ENCODE data around the gene MAP3K2. TPM values are rescaled to one million over a fixed set of nuclear protein-coding genes. Genes with fewer than 3 reads are reported as not detected.

MAP3K2 gene
- total RNA-seq, 8 experiments from 2014 or later = 17.6 to 32.8 (median 22.8) TPM

GRCh38 chr2:127408004-127408806 lies 20.4 kb upstream of the MAP3K2 start:
- Histone ChIP-seq H3K4me3 (peak overlapping the region; percentile 19 to 36 (median 27)), H3K4me1 (replicated peaks in 1 of 2) (peaks cover 0 to 7% of the 10 kb centered on the region in 2 donors), H3K27ac (peak overlapping the region; percentile 14 to 79)
- no CpG with 5 or more reads among the region's 75 CpGs for WGBS, 10 experiments
- in situ Hi-C loops (cut with MboI; ENCODE audit: low pct_unique_long_range_greater_than_20kb in 2 of 9, low sequenced_read_pairs in 9 of 9, unreplicated experiment in 9 of 9) = no loop called here
- ATAC-seq (replicated peaks in 6 of 8) = peak; percentile 90 to 95 (median 92)

- Histone ChIP-seq H3K4me3 (no peak overlapping the region), H3K27ac (no peak overlapping the region), H3K4me1 (replicated peaks in 1 of 2) (peaks cover 0 to 7% of the 10 kb centered on the region in 2 donors)
- in situ Hi-C loops (cut with MboI; ENCODE audit: low pct_unique_long_range_greater_than_20kb in 2 of 9, low sequenced_read_pairs in 9 of 9, unreplicated experiment in 9 of 9) = no loop called here
- whole genome bisulfite sequencing, 10 experiments = 29% methylated on average over 1 of the region's 6 CpGs; no CpG with 5 or more reads in 9 of the 10 experiments
- ATAC-seq (replicated peaks in 6 of 8) = peak; percentile 37 to 81 (median 70)
These were observed 19.9 kb upstream of the MAP3K2 start for GRCh38 chr2:127407661-127408003.

- in situ Hi-C loops (cut with MboI; ENCODE audit: low pct_unique_long_range_greater_than_20kb in 2 of 9, low sequenced_read_pairs in 9 of 9, unreplicated experiment in 9 of 9) = no loop called here
- H3K4me3 ChIP-seq = no peak overlapping the region
- peaks cover 0 to 7% of the 10 kb centered on the region in 2 donors for H3K4me1 ChIP-seq (replicated peaks in 1 of 2)
- ATAC-seq (replicated peaks in 6 of 8) = no peak
- 77 to 100% (median 97%) methylated on average over 1 to 6 of the region's 9 CpGs; no CpG with 5 or more reads in 6 of the 10 experiments for WGBS, 10 experiments
- no peak overlapping the region for H3K27ac ChIP-seq
These were observed 19.3 kb upstream of the MAP3K2 start for GRCh38 chr2:127407091-127407490.

- no peak overlapping the region for H3K27ac ChIP-seq
- in situ Hi-C loops (cut with MboI; ENCODE audit: low pct_unique_long_range_greater_than_20kb in 2 of 9, low sequenced_read_pairs in 9 of 9, unreplicated experiment in 9 of 9) = no loop called here
- H3K4me3 ChIP-seq = no peak overlapping the region
- WGBS, 10 experiments = 88 to 100% (median 100%) methylated on average over 1 to 2 of the region's 2 CpGs; no CpG with 5 or more reads in 1 of the 10 experiments
- no peak for ATAC-seq (replicated peaks in 6 of 8)
- peaks cover 0 to 4% of the 10 kb centered on the region in 2 donors for H3K4me1 ChIP-seq (replicated peaks in 1 of 2)
These were observed 18.7 kb upstream of the MAP3K2 start for GRCh38 chr2:127406454-127406853.

GRCh38 chr2:127405255-127405610 lies 17.5 kb upstream of the MAP3K2 start:
- WGBS, 10 experiments = 33 to 100% (median 75%) methylated on average over 1 to 3 of the region's 3 CpGs; no CpG with 5 or more reads in 3 of the 10 experiments
- Histone ChIP-seq H3K27ac (no peak overlapping the region), H3K4me3 (no peak overlapping the region), H3K4me1 (replicated peaks in 1 of 2) (peaks cover 0 to 4% of the 10 kb centered on the region in 2 donors)
- in situ Hi-C loops (cut with MboI; ENCODE audit: low pct_unique_long_range_greater_than_20kb in 2 of 9, low sequenced_read_pairs in 9 of 9, unreplicated experiment in 9 of 9) = no loop called here
- ATAC-seq (replicated peaks in 6 of 8) = no peak

GRCh38 chr2:127404466-127405254 lies 16.9 kb upstream of the MAP3K2 start:
- Histone ChIP-seq H3K4me1 (replicated peaks in 1 of 2) (peaks cover 0 to 4% of the 10 kb centered on the region in 2 donors), H3K4me3 (no peak overlapping the region), H3K27ac (no peak overlapping the region)
- 0 to 100% (median 86%) methylated on average over 1 to 5 of the region's 7 CpGs; no CpG with 5 or more reads in 5 of the 10 experiments for WGBS, 10 experiments
- ATAC-seq (replicated peaks in 6 of 8) = no peak
- in situ Hi-C loops (cut with MboI; ENCODE audit: low pct_unique_long_range_greater_than_20kb in 2 of 9, low sequenced_read_pairs in 9 of 9, unreplicated experiment in 9 of 9) = no loop called here

GRCh38 chr2:127403460-127403859 lies 15.7 kb upstream of the MAP3K2 start:
- in situ Hi-C loops (cut with MboI; ENCODE audit: low pct_unique_long_range_greater_than_20kb in 2 of 9, low sequenced_read_pairs in 9 of 9, unreplicated experiment in 9 of 9) = no loop called here
- Histone ChIP-seq H3K4me1 (replicated peaks in 1 of 2) (peaks cover 0 to 4% of the 10 kb centered on the region in 2 donors), H3K27ac (no peak overlapping the region), H3K4me3 (no peak overlapping the region)
- 20 to 100% (median 67%) methylated on average over 1 to 2 of the region's 3 CpGs; no CpG with 5 or more reads in 3 of the 10 experiments for WGBS, 10 experiments
- no peak for ATAC-seq (replicated peaks in 6 of 8)

GRCh38 chr2:127401757-127402695 lies 14.3 kb upstream of the MAP3K2 start:
- H3K27ac ChIP-seq = no peak overlapping the region
- no peak overlapping the region for H3K4me3 ChIP-seq
- 30 to 100% (median 80%) methylated on average over 1 to 7 of the region's 11 CpGs; no CpG with 5 or more reads in 4 of the 10 experiments for WGBS, 10 experiments
- in situ Hi-C loops (cut with MboI; ENCODE audit: low pct_unique_long_range_greater_than_20kb in 2 of 9, low sequenced_read_pairs in 9 of 9, unreplicated experiment in 9 of 9) = no loop called here
- H3K4me1 ChIP-seq (replicated peaks in 1 of 2) = no peaks in the 10 kb centered on the region
- ATAC-seq (replicated peaks in 6 of 8) = no peak

- in situ Hi-C loops (cut with MboI; ENCODE audit: low pct_unique_long_range_greater_than_20kb in 2 of 9, low sequenced_read_pairs in 9 of 9, unreplicated experiment in 9 of 9) = no loop called here
- 0 to 95% (median 73%) methylated on average over 1 to 13 of the region's 39 CpGs; no CpG with 5 or more reads in 4 of the 10 experiments for WGBS, 10 experiments
- Histone ChIP-seq H3K4me1 (replicated peaks in 1 of 2) (no peaks in the 10 kb centered on the region), H3K4me3 (no peak overlapping the region), H3K27ac (no peak overlapping the region)
- peak; percentile 47 to 79 (median 60) for ATAC-seq (replicated peaks in 6 of 8)
These were observed 13.4 kb upstream of the MAP3K2 start for GRCh38 chr2:127400897-127401756.

GRCh38 chr2:127400533-127400896 lies 12.7 kb upstream of the MAP3K2 start:
- Histone ChIP-seq H3K4me1 (replicated peaks in 1 of 2) (no peaks in the 10 kb centered on the region), H3K27ac (no peak overlapping the region), H3K4me3 (no peak overlapping the region)
- WGBS, 10 experiments = 69 to 91% (median 80%) methylated on average over 1 to 5 of the region's 9 CpGs; no CpG with 5 or more reads in 3 of the 10 experiments
- in situ Hi-C loops (cut with MboI; ENCODE audit: low pct_unique_long_range_greater_than_20kb in 2 of 9, low sequenced_read_pairs in 9 of 9, unreplicated experiment in 9 of 9) = no loop called here
- ATAC-seq (replicated peaks in 6 of 8) = no peak

- in situ Hi-C loops (cut with MboI; ENCODE audit: low pct_unique_long_range_greater_than_20kb in 2 of 9, low sequenced_read_pairs in 9 of 9, unreplicated experiment in 9 of 9) = no loop called here
- H3K4me3 ChIP-seq = no peak overlapping the region
These were observed 10.4 kb upstream of the MAP3K2 start for GRCh38 chr2:127398239-127398590.

More at GRCh38 chr2:127398239-127398590, 10.4 kb upstream of the MAP3K2 start:
- ATAC-seq (replicated peaks in 6 of 8) = peak; percentile 72 to 98 (median 94)
- H3K27ac ChIP-seq = no peak overlapping the region
- no peaks in the 10 kb centered on the region for H3K4me1 ChIP-seq (replicated peaks in 1 of 2)
- 80% methylated on average over 1 of the region's 4 CpGs; no CpG with 5 or more reads in 9 of the 10 experiments for WGBS, 10 experiments

Data from motor neuron (in vitro differentiated cells).